Natural killer cell (primary cell): ENCODE results near the gene CDKN2B-AS1. TPM values are rescaled to one million over a fixed set of nuclear protein-coding genes. Genes with fewer than 3 reads are reported as not detected.

ENCODE experiments used
- ATAC-seq, 3 donors: fragments of 150-1000 bp in 2 of 3; fragments of 200-7000 bp in 1 of 3; cut with Tn5 transposase; 1 replicate in 1 of 3; 2 replicates in 2 of 3; pipeline ENCODE4 v1.10.0; 2021; ENCODE audit warnings: mild to moderate bottlenecking in 2 of 3, moderate library complexity in 2 of 3
- DNase-seq, 2 donors: peaks; one replicate each; pipeline versions ENCODE4 v3.0.0 to v3.0.0-alpha.2; 2013 to 2021; ENCODE audit warnings: mixed read lengths in 1 of 2
- H3K27ac ChIP-seq: one replicate; pipeline ENCODE4 v1.5.1; 2013; ENCODE audit warnings: mild to moderate bottlenecking, low read length
- H3K27me3 ChIP-seq: one replicate; pipeline ENCODE4 v1.6.1; 2013; ENCODE audit warnings: low read length; ENCODE audit not compliant: control insufficient read depth, insufficient read depth
- H3K36me3 ChIP-seq: one replicate; pipeline ENCODE4 v1.6.1; 2013; ENCODE audit warnings: low read length; ENCODE audit not compliant: control insufficient read depth, insufficient read depth
- H3K4me1 ChIP-seq: one replicate; pipeline ENCODE4 v1.6.1; 2013; ENCODE audit warnings: low read length; ENCODE audit not compliant: control insufficient read depth, insufficient read depth
- H3K4me3 ChIP-seq: one replicate; pipeline ENCODE4 v1.5.1; 2013; ENCODE audit warnings: low read length
- H3K9me3 ChIP-seq: one replicate; pipeline ENCODE4 v1.6.1; 2013; ENCODE audit warnings: low read length; ENCODE audit not compliant: control insufficient read depth, insufficient read depth
- H3K27ac Mint-ChIP-seq, 2 donors: one replicate each; pipeline ENCODE4 v1.8.0; 2022; ENCODE audit warnings: mild to moderate bottlenecking in 2 of 2, mixed read lengths in 2 of 2, moderate library complexity in 1 of 2
- H3K27me3 Mint-ChIP-seq, 2 donors: one replicate each; pipeline ENCODE4 v1.8.0; 2022; ENCODE audit warnings: low read depth in 2 of 2, mixed read lengths in 2 of 2
- H3K36me3 Mint-ChIP-seq: one replicate; pipeline ENCODE4 v1.8.0; 2022; ENCODE audit warnings: mixed read lengths
- H3K4me1 Mint-ChIP-seq, 2 donors: one replicate each; pipeline ENCODE4 v1.8.0; 2022; ENCODE audit warnings: mixed read lengths in 2 of 2
- H3K4me3 Mint-ChIP-seq: one replicate; pipeline ENCODE4 v1.8.0; 2022; ENCODE audit warnings: mild to moderate bottlenecking, moderate library complexity, mixed read lengths
- H3K9me3 Mint-ChIP-seq, 2 donors: one replicate each; pipeline ENCODE4 v1.8.0; 2022; ENCODE audit warnings: mixed read lengths in 2 of 2
- WGBS: methylation state at CpG from one replicate; pipeline ENCODE4 v1.1.7; 2013; ENCODE audit warnings: missing lambda C conversion rate; ENCODE audit not compliant: insufficient coverage; 5-methylcytosine and 5-hydroxymethylcytosine counted together
- intact Hi-C: fragments of 100-400 bp; cut with micrococcal nuclease; formaldehyde crosslinking; loops from one replicate; pipeline ENCODE4 v1.14.2; 2022
- total RNA-seq, 4 donors: library from RNA; stranded (reverse); fragments of 120-200 nt in 1 of 4; gene quantifications; one replicate each; pipeline versions ENCODE4 v1.2.3 to v1.2.4, GENCODE V29; 2013 to 2022
- TF ChIP-seq, protein P1 (sequence below): fragments of 200-600 bp; IDR thresholded peaks from one replicate; pipeline ENCODE4 v1.8.0; 2022; ENCODE audit warnings: antibody characterized with exemption

The CDKN2B-AS1 gene
- total RNA-seq, 3 donors from 2014 or later (not counting 1 experiment from before 2014, with no cell fraction given) = 2.6 to 4.3 (median 3.1) TPM

DNA sequence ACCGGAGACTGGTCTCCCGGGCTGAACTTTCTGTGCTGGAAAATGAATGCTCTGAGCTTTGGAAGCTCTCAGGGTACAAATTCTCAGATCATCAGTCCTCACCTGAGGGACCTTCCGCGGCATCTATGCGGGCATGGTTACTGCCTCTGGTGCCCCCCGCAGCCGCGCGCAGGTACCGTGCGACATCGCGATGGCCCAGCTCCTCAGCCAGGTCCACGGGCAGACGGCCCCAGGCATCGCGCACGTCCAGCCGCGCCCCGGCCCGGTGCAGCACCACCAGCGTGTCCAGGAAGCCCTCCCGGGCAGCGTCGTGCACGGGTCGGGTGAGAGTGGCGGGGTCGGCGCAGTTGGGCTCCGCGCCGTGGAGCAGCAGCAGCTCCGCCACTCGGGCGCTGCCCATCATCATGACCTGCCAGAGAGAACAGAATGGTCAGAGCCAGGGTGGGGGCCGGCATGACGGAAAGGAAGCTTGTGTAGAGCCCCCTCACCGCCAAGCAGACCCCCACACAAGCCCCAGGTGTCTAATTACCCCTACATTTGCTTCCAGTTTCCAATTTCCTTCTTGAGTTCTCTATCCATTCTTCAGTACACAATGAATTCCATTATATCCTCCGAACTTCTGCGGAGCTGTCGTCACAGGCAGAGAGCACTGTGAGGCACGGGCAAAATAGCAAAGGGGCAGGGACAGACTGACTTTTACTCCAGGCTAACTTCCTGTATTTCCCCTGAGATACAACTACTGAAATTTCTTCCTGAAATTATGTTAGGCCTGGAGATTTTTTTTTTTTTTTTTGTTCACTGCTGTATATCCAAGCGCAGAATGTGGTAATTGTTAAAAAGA lies 23.6 kb upstream of the CDKN2B-AS1 start:
- H3K27ac ChIP-seq = no peak overlapping the region
- Mint-ChIP-seq H3K9me3 (peaks cover 0 to 8% of the 10 kb centered on the region in 2 donors), H3K4me3 (no peak overlapping the region), H3K36me3 (no peaks in the 10 kb centered on the region), H3K27me3 (peaks cover 84 to 95% of the 10 kb centered on the region in 2 donors), H3K27ac (no peak overlapping the region), H3K4me1 (peaks cover 31 to 43% of the 10 kb centered on the region in 2 donors)
- intact Hi-C loops = loop anchor here (10.0 kb wide), 1 partner anchor 86 kb away; no protein-coding TSS in a partner anchor
- H3K27me3 ChIP-seq = peaks cover 95% of the 10 kb centered on the region
- peaks cover 26% of the 10 kb centered on the region for H3K9me3 ChIP-seq
- H3K4me1 ChIP-seq = peaks cover 30% of the 10 kb centered on the region
- H3K36me3 ChIP-seq = no peaks in the 10 kb centered on the region
- DNase-seq = no peak
- TF ChIP-seq, protein P1, sequence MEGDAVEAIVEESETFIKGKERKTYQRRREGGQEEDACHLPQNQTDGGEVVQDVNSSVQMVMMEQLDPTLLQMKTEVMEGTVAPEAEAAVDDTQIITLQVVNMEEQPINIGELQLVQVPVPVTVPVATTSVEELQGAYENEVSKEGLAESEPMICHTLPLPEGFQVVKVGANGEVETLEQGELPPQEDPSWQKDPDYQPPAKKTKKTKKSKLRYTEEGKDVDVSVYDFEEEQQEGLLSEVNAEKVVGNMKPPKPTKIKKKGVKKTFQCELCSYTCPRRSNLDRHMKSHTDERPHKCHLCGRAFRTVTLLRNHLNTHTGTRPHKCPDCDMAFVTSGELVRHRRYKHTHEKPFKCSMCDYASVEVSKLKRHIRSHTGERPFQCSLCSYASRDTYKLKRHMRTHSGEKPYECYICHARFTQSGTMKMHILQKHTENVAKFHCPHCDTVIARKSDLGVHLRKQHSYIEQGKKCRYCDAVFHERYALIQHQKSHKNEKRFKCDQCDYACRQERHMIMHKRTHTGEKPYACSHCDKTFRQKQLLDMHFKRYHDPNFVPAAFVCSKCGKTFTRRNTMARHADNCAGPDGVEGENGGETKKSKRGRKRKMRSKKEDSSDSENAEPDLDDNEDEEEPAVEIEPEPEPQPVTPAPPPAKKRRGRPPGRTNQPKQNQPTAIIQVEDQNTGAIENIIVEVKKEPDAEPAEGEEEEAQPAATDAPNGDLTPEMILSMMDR = no peak
- ATAC-seq = no peak
- 13% methylated on average over 44 of the region's 45 CpGs for WGBS
- H3K4me3 ChIP-seq = no peak overlapping the region

DNA sequence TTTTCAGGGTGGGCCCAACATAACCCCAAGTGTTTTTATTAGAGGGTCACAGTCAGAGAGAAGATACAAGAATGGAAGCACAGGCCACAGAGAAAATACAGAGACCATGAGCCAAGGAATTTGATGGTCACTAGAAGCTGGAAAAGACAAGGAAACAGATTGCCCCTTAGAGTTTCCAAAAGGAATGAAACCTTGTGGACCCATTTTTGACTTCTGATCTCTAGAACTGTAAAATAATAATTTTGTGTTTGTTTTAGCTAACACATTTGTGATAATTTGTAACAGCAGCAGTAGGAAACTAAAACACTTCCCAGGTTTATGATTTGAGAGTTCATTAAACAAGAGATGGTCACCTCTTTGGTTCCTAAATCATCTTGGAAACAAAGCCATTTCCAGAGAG lies 22.2 kb upstream of the CDKN2B-AS1 start:
- TF ChIP-seq, protein P1 = no peak
- peaks cover 21% of the 10 kb centered on the region for H3K9me3 ChIP-seq
- H3K4me1 ChIP-seq = peaks cover 30% of the 10 kb centered on the region
- Mint-ChIP-seq H3K4me1 (peaks cover 31 to 42% of the 10 kb centered on the region in 2 donors), H3K36me3 (no peaks in the 10 kb centered on the region), H3K27ac (no peak overlapping the region), H3K27me3 (peaks cover 83 to 92% of the 10 kb centered on the region in 2 donors), H3K4me3 (no peak overlapping the region), H3K9me3 (peaks cover 0 to 5% of the 10 kb centered on the region in 2 donors)
- H3K36me3 ChIP-seq = no peaks in the 10 kb centered on the region
- H3K27ac ChIP-seq = no peak overlapping the region
- H3K27me3 ChIP-seq = peaks cover 96% of the 10 kb centered on the region
- no peak for ATAC-seq
- intact Hi-C loops = loop anchor here (10.0 kb wide), 1 partner anchor 88 kb away; no protein-coding TSS in a partner anchor
- H3K4me3 ChIP-seq = no peak overlapping the region
- DNase-seq = no peak

GRCh38 chr9:21974343-21974721 lies 20.3 kb upstream of the CDKN2B-AS1 start:
- no peak for DNase-seq

More at GRCh38 chr9:21974343-21974721, 20.3 kb upstream of the CDKN2B-AS1 start:
- peak overlapping the region; percentile 76 for H3K4me3 Mint-ChIP-seq
- H3K27me3 Mint-ChIP-seq = peaks cover 79 to 90% of the 10 kb centered on the region in 2 donors
- Histone ChIP-seq H3K27ac (no peak overlapping the region), H3K9me3 (peaks cover 9% of the 10 kb centered on the region), H3K4me1 (peaks cover 19% of the 10 kb centered on the region), H3K36me3 (no peaks in the 10 kb centered on the region), H3K4me3 (no peak overlapping the region), H3K27me3 (peaks cover 95% of the 10 kb centered on the region)
- WGBS = 4% methylated on average over 21 of the region's 21 CpGs
- ATAC-seq = no peak
- intact Hi-C loops = loop anchor here (10.0 kb wide), 1 partner anchor 90 kb away; no protein-coding TSS in a partner anchor
- TF ChIP-seq, protein P1 = no peak
- H3K9me3 Mint-ChIP-seq = no peaks in the 10 kb centered on the region
- H3K36me3 Mint-ChIP-seq = no peaks in the 10 kb centered on the region
- peak overlapping the region in 1 of 2 donors; percentile 29 for H3K27ac Mint-ChIP-seq
- H3K4me1 Mint-ChIP-seq = peaks cover 20 to 23% of the 10 kb centered on the region in 2 donors
